T-helper 1 cell (primary cell): ENCODE results near the gene STEAP2.

Experiments
- DNase-seq, 5 donors: peaks; one replicate each; pipeline ENCODE4 v3.0.0-alpha.2; 2012 to 2020

Gene STEAP2

GRCh38 chr7:90274161-90274560, 62.6 kb downstream of the STEAP2 start:
- no peak for DNase-seq

GRCh38 chr7:90276033-90276728, 64.6 kb downstream of the STEAP2 start:
- DNase-seq, result no peak
